Measurements from ENCODE around the gene ANKRD18B. TPM values are rescaled to one million over a fixed set of nuclear protein-coding genes. Genes with fewer than 3 reads are reported as not detected.
"Not testable (repeated sequence)": the region's sequence is repeated elsewhere in the genome, so short reads cannot be mapped to it uniquely, and the experiment has no call there.

The ANKRD18B gene
- total and polyA plus RNA-seq, 2 of the 8 experiments (the other 6 are each of a cell fraction or from before 2014, with no cell fraction given): 1.6 to 13.8 TPM

GRCh38 chr9:33512535-33512934 lies 11.5 kb upstream of the ANKRD18B start:
- H3K79me2 ChIP-seq (ENCODE audit: control insufficient read depth in 1 of 2, insufficient read depth in 2 of 2, low read length in 2 of 2); H4K91ac ChIP-seq (replicated peaks; ENCODE audit: insufficient read length, low read length); H2AK5ac ChIP-seq (ENCODE audit: low read depth, low read length); H2AFZ ChIP-seq (ENCODE audit: low read length); CTCF ChIA-PET (ENCODE audit: partially characterized antibody); H3K23ac ChIP-seq (ENCODE audit: insufficient read length); H3K23me2 ChIP-seq (ENCODE audit: low read depth, low read length); DNase-seq (ENCODE audit: low read depth in 1 of 2, low spot score in 2 of 2); H4K20me1 ChIP-seq (replicated peaks in 1 of 2; ENCODE audit: control insufficient read depth in 1 of 2, insufficient read depth in 2 of 2, low read length in 2 of 2); H3K4me3 ChIP-seq (ENCODE audit: extremely low read depth in 1 of 4, insufficient read depth in 2 of 4, low read depth in 3 of 4, low read length in 4 of 4); H3K9me3 ChIP-seq (ENCODE audit: insufficient read depth in 2 of 2, low read depth in 1 of 2, low read length in 1 of 2); H2BK15ac ChIP-seq (ENCODE audit: low read length); FAIRE-seq; H3K27ac ChIP-seq (ENCODE audit: low read depth, low read length); H3K18ac ChIP-seq (ENCODE audit: extremely low read depth, low read length); H4K5ac ChIP-seq (ENCODE audit: insufficient read length, low read depth, low read length); H2BK5ac ChIP-seq (ENCODE audit: low read depth, low read length); H3K9ac ChIP-seq (replicated peaks in 1 of 4; ENCODE audit: extremely low read depth in 1 of 4, low read depth in 3 of 4, low read length in 3 of 4); H3K4ac ChIP-seq (replicated peaks; ENCODE audit: insufficient read length, low read depth, low read length); H3K79me1 ChIP-seq (ENCODE audit: low read depth, low read length); H3K27me3 ChIP-seq (replicated peaks in 1 of 4; ENCODE audit: control insufficient read depth in 3 of 4, extremely low read depth in 1 of 4, insufficient read depth in 3 of 4, low read length in 3 of 4); H3K56ac ChIP-seq (replicated peaks; ENCODE audit: insufficient read length, low read depth, low read length); POLR2A ChIA-PET (ENCODE audit: partially characterized antibody); H3K36me3 ChIP-seq (ENCODE audit: control insufficient read depth in 2 of 4, insufficient read depth in 4 of 4, low read length in 3 of 4); H3K14ac ChIP-seq (ENCODE audit: insufficient read length); H2BK120ac ChIP-seq (replicated peaks; ENCODE audit: low read depth, low read length); H2BK20ac ChIP-seq (ENCODE audit: low read length); H3K4me2 ChIP-seq (ENCODE audit: insufficient read depth in 1 of 2, low read depth in 2 of 2, low read length in 2 of 2); H3K4me1 ChIP-seq (replicated peaks in 1 of 4; ENCODE audit: control insufficient read depth in 3 of 4, insufficient read depth in 4 of 4, low read length in 3 of 4); H4K8ac ChIP-seq (ENCODE audit: extremely low read depth, insufficient read depth, low read length); H2BK12ac ChIP-seq (ENCODE audit: low read depth, low read length): not testable (repeated sequence)
- WGBS, 2 experiments (ENCODE audit: extremely low coverage in 1 of 2, insufficient coverage in 1 of 2, insufficient read length in 1 of 2, insufficient replicate concordance in 2 of 2, low coverage in 1 of 2, low lambda C conversion rate in 2 of 2, missing lambda C conversion rate in 1 of 2): 89% methylated on average over 2 of the region's 2 CpGs; no CpG with 5 or more reads in 1 of the 2 experiments

- H3K4me1 ChIP-seq (replicated peaks in 1 of 4; ENCODE audit: control insufficient read depth in 3 of 4, insufficient read depth in 4 of 4, low read length in 3 of 4); FAIRE-seq; H2BK120ac ChIP-seq (replicated peaks; ENCODE audit: low read depth, low read length): not testable (repeated sequence)
Observed at GRCh38 chr9:33515342-33515995, 8.6 kb upstream of the ANKRD18B start.

More at GRCh38 chr9:33515342-33515995, 8.6 kb upstream of the ANKRD18B start:
- H2AK5ac ChIP-seq (ENCODE audit: low read depth, low read length); H2BK5ac ChIP-seq (ENCODE audit: low read depth, low read length); H4K5ac ChIP-seq (ENCODE audit: insufficient read length, low read depth, low read length); H3K18ac ChIP-seq (ENCODE audit: extremely low read depth, low read length); H3K56ac ChIP-seq (replicated peaks; ENCODE audit: insufficient read length, low read depth, low read length); H3K4ac ChIP-seq (replicated peaks; ENCODE audit: insufficient read length, low read depth, low read length); H3K36me3 ChIP-seq (ENCODE audit: control insufficient read depth in 2 of 4, insufficient read depth in 4 of 4, low read length in 3 of 4); H3K4me2 ChIP-seq (ENCODE audit: insufficient read depth in 1 of 2, low read depth in 2 of 2, low read length in 2 of 2); H2BK12ac ChIP-seq (ENCODE audit: low read depth, low read length); H3K9me3 ChIP-seq (ENCODE audit: insufficient read depth in 2 of 2, low read depth in 1 of 2, low read length in 1 of 2); H4K20me1 ChIP-seq (replicated peaks in 1 of 2; ENCODE audit: control insufficient read depth in 1 of 2, insufficient read depth in 2 of 2, low read length in 2 of 2); H2BK15ac ChIP-seq (ENCODE audit: low read length); H4K8ac ChIP-seq (ENCODE audit: extremely low read depth, insufficient read depth, low read length); H2BK20ac ChIP-seq (ENCODE audit: low read length); H3K79me1 ChIP-seq (ENCODE audit: low read depth, low read length); H3K27me3 ChIP-seq (replicated peaks in 1 of 4; ENCODE audit: control insufficient read depth in 3 of 4, extremely low read depth in 1 of 4, insufficient read depth in 3 of 4, low read length in 3 of 4); H3K23ac ChIP-seq (ENCODE audit: insufficient read length); H4K91ac ChIP-seq (replicated peaks; ENCODE audit: insufficient read length, low read length); H3K27ac ChIP-seq (ENCODE audit: low read depth, low read length); H3K23me2 ChIP-seq (ENCODE audit: low read depth, low read length); CTCF ChIA-PET (ENCODE audit: partially characterized antibody); DNase-seq (ENCODE audit: low read depth in 1 of 2, low spot score in 2 of 2); H3K4me3 ChIP-seq (ENCODE audit: extremely low read depth in 1 of 4, insufficient read depth in 2 of 4, low read depth in 3 of 4, low read length in 4 of 4); H3K14ac ChIP-seq (ENCODE audit: insufficient read length); H3K79me2 ChIP-seq (ENCODE audit: control insufficient read depth in 1 of 2, insufficient read depth in 2 of 2, low read length in 2 of 2); H2AFZ ChIP-seq (ENCODE audit: low read length); H3K9ac ChIP-seq (replicated peaks in 1 of 4; ENCODE audit: extremely low read depth in 1 of 4, low read depth in 3 of 4, low read length in 3 of 4); POLR2A ChIA-PET (ENCODE audit: partially characterized antibody): not testable (repeated sequence)
- WGBS, 2 experiments (ENCODE audit: extremely low coverage in 1 of 2, insufficient coverage in 1 of 2, insufficient read length in 1 of 2, insufficient replicate concordance in 2 of 2, low coverage in 1 of 2, low lambda C conversion rate in 2 of 2, missing lambda C conversion rate in 1 of 2): 81% methylated on average over 2 of the region's 2 CpGs; no CpG with 5 or more reads in 1 of the 2 experiments
